ENCODE measurements around the gene DROSHA. TPM values are rescaled to one million over a fixed set of nuclear protein-coding genes. Genes with fewer than 3 reads are reported as not detected.

Gene DROSHA
- total and polyA plus RNA-seq, 2 of the 8 experiments (the other 6 are each of a cell fraction or from before 2014, with no cell fraction given): 65.9 to 122 TPM

DNA sequence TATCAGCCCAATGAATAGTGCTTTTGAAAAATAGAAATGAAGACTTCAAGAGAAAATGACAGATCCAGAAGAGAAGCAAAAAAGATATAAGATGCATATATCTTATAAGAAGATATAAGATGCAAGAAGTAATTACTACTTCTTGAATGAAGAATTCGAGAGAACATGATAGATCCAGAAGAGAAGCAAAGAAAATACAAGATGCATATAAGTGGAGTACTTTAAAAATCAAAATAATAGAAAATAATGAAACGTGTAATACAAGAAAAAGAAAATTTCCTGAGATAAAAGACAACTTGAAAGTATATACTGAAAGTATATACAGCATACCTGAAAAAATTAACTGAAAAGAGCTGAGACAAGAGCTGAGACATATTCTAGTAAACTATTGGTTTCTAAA, 76.7 kb downstream of the DROSHA start:
- Histone ChIP-seq H3K27ac (ENCODE audit: low read depth, low read length) (no peak overlapping the region), H3K23me2 (ENCODE audit: low read depth, low read length) (no peaks in the 10 kb centered on the region; the same call in 1 of the 2 replicates), H3K4me1 (replicated peaks in 1 of 4; ENCODE audit: control insufficient read depth in 3 of 4, insufficient read depth in 4 of 4, low read length in 3 of 4) (peaks cover 0 to 7% (median 5%) of the 10 kb centered on the region in 4 experiments; a peak in 5 of 7 replicates), H3K14ac (ENCODE audit: insufficient read length) (no peak overlapping the region), H2BK5ac (ENCODE audit: low read depth, low read length) (no peak overlapping the region), H3K23ac (ENCODE audit: insufficient read length) (no peak overlapping the region), H4K8ac (ENCODE audit: extremely low read depth, insufficient read depth, low read length) (no peak overlapping the region), H3K18ac (ENCODE audit: extremely low read depth, low read length) (no peak overlapping the region), H3K9me3 (ENCODE audit: insufficient read depth in 2 of 2, low read depth in 1 of 2, low read length in 1 of 2) (peaks cover 3 to 5% of the 10 kb centered on the region in 2 experiments; a peak in 2 of 4 replicates), H3K36me3 (ENCODE audit: control insufficient read depth in 2 of 4, insufficient read depth in 4 of 4, low read length in 3 of 4) (peaks cover 0 to 44% (median 22%) of the 10 kb centered on the region in 4 experiments; a peak in 5 of 8 replicates), H3K79me2 (ENCODE audit: control insufficient read depth in 1 of 2, insufficient read depth in 2 of 2, low read length in 2 of 2) (no peaks in the 10 kb centered on the region), H3K56ac (replicated peaks; ENCODE audit: insufficient read length, low read depth, low read length) (no peak overlapping the region), H2BK12ac (ENCODE audit: low read depth, low read length) (no peak overlapping the region), H3K4ac (replicated peaks; ENCODE audit: insufficient read length, low read depth, low read length) (no peak overlapping the region), H4K20me1 (replicated peaks in 1 of 2; ENCODE audit: control insufficient read depth in 1 of 2, insufficient read depth in 2 of 2, low read length in 2 of 2) (no peaks in the 10 kb centered on the region), H4K5ac (ENCODE audit: insufficient read length, low read depth, low read length) (no peak overlapping the region), H2BK20ac (ENCODE audit: low read length) (no peak overlapping the region), H3K4me3 (ENCODE audit: extremely low read depth in 1 of 4, insufficient read depth in 2 of 4, low read depth in 3 of 4, low read length in 4 of 4) (no peak overlapping the region), H4K91ac (replicated peaks; ENCODE audit: insufficient read length, low read length) (no peak overlapping the region), H2AK5ac (ENCODE audit: low read depth, low read length) (no peak overlapping the region), H2AFZ (ENCODE audit: low read length) (no peak overlapping the region), H3K9ac (replicated peaks in 1 of 4; ENCODE audit: extremely low read depth in 1 of 4, low read depth in 3 of 4, low read length in 3 of 4) (no peak overlapping the region), H3K27me3 (replicated peaks in 1 of 4; ENCODE audit: control insufficient read depth in 3 of 4, extremely low read depth in 1 of 4, insufficient read depth in 3 of 4, low read length in 3 of 4) (no peaks in the 10 kb centered on the region), H2BK15ac (ENCODE audit: low read length) (no peak overlapping the region), H3K4me2 (ENCODE audit: insufficient read depth in 1 of 2, low read depth in 2 of 2, low read length in 2 of 2) (no peak overlapping the region), H2BK120ac (replicated peaks; ENCODE audit: low read depth, low read length) (no peak overlapping the region), H3K79me1 (ENCODE audit: low read depth, low read length) (no peaks in the 10 kb centered on the region)
- DNase-seq (ENCODE audit: low read depth in 1 of 2, low spot score in 2 of 2): no peak
- 82% methylated on average over 2 of the region's 2 CpGs; no CpG with 5 or more reads in 1 of the 2 experiments for WGBS, 2 experiments (ENCODE audit: extremely low coverage in 1 of 2, insufficient coverage in 1 of 2, insufficient read length in 1 of 2, insufficient replicate concordance in 2 of 2, low coverage in 1 of 2, low lambda C conversion rate in 2 of 2, missing lambda C conversion rate in 1 of 2)
- CTCF ChIA-PET (ENCODE audit: partially characterized antibody): interaction anchor here (0.6 kb wide), 1 partner anchor 197 kb away, joined by 3 read pairs; no protein-coding TSS in a partner anchor
- TF ChIP-seq RNF2 (IDR thresholded peaks at IDR 0.05; ENCODE audit: borderline replicate concordance, low read depth, low read length, missing control alignments, poor library complexity, severe bottlenecking): no peak
- no peak for TF ChIP-seq RXRA (IDR thresholded peaks at IDR 0.05; ENCODE audit: insufficient read depth, low read depth, low read length)
- no peak for TF ChIP-seq TBP (IDR thresholded peaks at IDR 0.05; ENCODE audit: low read depth, low read length)
- TF ChIP-seq KDM1A (IDR thresholded peaks at IDR 0.05; ENCODE audit: borderline replicate concordance, low read length): no peak
- no peak for TF ChIP-seq KDM5A (IDR thresholded peaks at IDR 0.05; ENCODE audit: low read length)
- no peak for TF ChIP-seq CHD1 (IDR thresholded peaks at IDR 0.05; ENCODE audit: low read depth, low read length)
- TF ChIP-seq TCF12 (IDR thresholded peaks at IDR 0.05; ENCODE audit: low read depth, low read length): no peak
- TF ChIP-seq, protein P1, sequence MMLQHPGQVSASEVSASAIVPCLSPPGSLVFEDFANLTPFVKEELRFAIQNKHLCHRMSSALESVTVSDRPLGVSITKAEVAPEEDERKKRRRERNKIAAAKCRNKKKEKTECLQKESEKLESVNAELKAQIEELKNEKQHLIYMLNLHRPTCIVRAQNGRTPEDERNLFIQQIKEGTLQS (IDR thresholded peaks at IDR 0.05; ENCODE audit: insufficient read depth, low read depth, low read length): no peak
- POLR2A ChIA-PET (ENCODE audit: partially characterized antibody): no interaction called here
- FAIRE-seq: no peak

Measured in H1 (cell line).